Fibroblast of lung (primary cell): ENCODE data around the gene RNPEP. TPM values are rescaled to one million over a fixed set of nuclear protein-coding genes. Genes with fewer than 3 reads are reported as not detected.

Experiments used
- DNase-seq, 2 donors: peaks; one replicate each; pipeline versions ENCODE4 v3.0.0 to v3.0.0-alpha.2; 2010; ENCODE audit warnings: low read depth in 2 of 2
- H2AFZ ChIP-seq: 2 replicates; pipeline ENCODE4 v1.5.1; 2012; ENCODE audit warnings: low read length, control low read depth, inconsistent platforms
- H3K27ac ChIP-seq: 2 replicates; pipeline ENCODE4 v1.5.1; 2011; ENCODE audit warnings: low read length, control low read depth; ENCODE audit not compliant: insufficient read depth
- H3K27me3 ChIP-seq: 2 replicates; pipeline ENCODE4 v1.5.1; 2011; ENCODE audit warnings: mild to moderate bottlenecking, low read length; ENCODE audit not compliant: control insufficient read depth, insufficient read depth
- H3K36me3 ChIP-seq: 2 replicates; pipeline ENCODE4 v1.5.1; 2011; ENCODE audit warnings: low read length; ENCODE audit not compliant: control insufficient read depth, insufficient read depth
- H3K4me1 ChIP-seq: 2 replicates; pipeline ENCODE4 v1.5.1; 2011; ENCODE audit warnings: low read length; ENCODE audit not compliant: control insufficient read depth, insufficient read depth; ENCODE audit errors: extremely low read depth
- H3K4me2 ChIP-seq: 2 replicates; pipeline ENCODE4 v1.5.1; 2011; ENCODE audit warnings: low read length, control low read depth; ENCODE audit not compliant: insufficient read depth; ENCODE audit errors: extremely low read depth
- H3K4me3 ChIP-seq, 4 experiments: fragments of 200-600 bp in 1 of 4; sonication (generic) in 1 of 4; replicated peaks in 1 of 4; 2 replicates each; pipeline ENCODE4 v1.5.1; 2011 to 2016; ENCODE audit warnings: low read length in 4 of 4, low read depth in 3 of 4, mild to moderate bottlenecking in 3 of 4, control low read depth in 2 of 4, inconsistent platforms in 1 of 4, mixed read lengths in 1 of 4; ENCODE audit not compliant: insufficient read depth in 1 of 4; ENCODE audit errors: control extremely low read depth in 1 of 4
- H3K79me2 ChIP-seq: 2 replicates; pipeline ENCODE4 v1.5.1; 2012; ENCODE audit warnings: mild to moderate bottlenecking, low read length, inconsistent platforms; ENCODE audit not compliant: control insufficient read depth, insufficient read depth
- H3K9ac ChIP-seq: 2 replicates; pipeline ENCODE4 v1.5.1; 2011; ENCODE audit warnings: mild to moderate bottlenecking, low read length, control low read depth; ENCODE audit not compliant: insufficient read depth
- H3K9me3 ChIP-seq: 2 replicates; pipeline ENCODE4 v1.5.1; 2012; ENCODE audit warnings: low read depth, low read length; ENCODE audit not compliant: control insufficient read depth, insufficient read depth
- H4K20me1 ChIP-seq: 2 replicates; pipeline ENCODE4 v1.5.1; 2011; ENCODE audit warnings: low read length; ENCODE audit not compliant: control insufficient read depth, insufficient read depth; ENCODE audit errors: extremely low read depth
- EZH2 ChIP-seq: IDR thresholded peaks from 2 replicates; pipeline ENCODE4 v1.5.1; 2012; ENCODE audit warnings: low read length, control low read depth, mild to moderate bottlenecking; ENCODE audit errors: missing control alignments
- polyA plus RNA-seq, 2 donors: library from polyadenylated mRNA; depleted of rRNA in 1 of 2; stranded (reverse) in 1 of 2; unstranded in 1 of 2; fragments of >200 nt; gene quantifications; 2 replicates each; pipeline ENCODE4 v1.2.1, GENCODE V29; 2011 to 2012; ENCODE audit warnings: missing spikeins in 1 of 2
- total RNA-seq: library from RNA; depleted of rRNA; stranded (reverse); fragments of >200 nt; gene quantifications from 2 replicates; pipeline ENCODE4 v1.2.1, GENCODE V29; 2014
- TF ChIP-seq, protein P1 (sequence below), 2 donors: IDR thresholded peaks in 1 of 2; conservative IDR thresholded peaks in 1 of 2; 1 replicate in 1 of 2; 2 replicates in 1 of 2; pipeline ENCODE4 v1.5.1; 2011 to 2012; ENCODE audit warnings: low read length in 2 of 2, control low read depth in 1 of 2, inconsistent platforms in 1 of 2, low read depth in 1 of 2, mild to moderate bottlenecking in 1 of 2

The RNPEP gene
- total and polyA plus RNA-seq, 2 donors (not counting 1 experiment from before 2014, with no cell fraction given): 56.9 to 77.1 TPM

DNA sequence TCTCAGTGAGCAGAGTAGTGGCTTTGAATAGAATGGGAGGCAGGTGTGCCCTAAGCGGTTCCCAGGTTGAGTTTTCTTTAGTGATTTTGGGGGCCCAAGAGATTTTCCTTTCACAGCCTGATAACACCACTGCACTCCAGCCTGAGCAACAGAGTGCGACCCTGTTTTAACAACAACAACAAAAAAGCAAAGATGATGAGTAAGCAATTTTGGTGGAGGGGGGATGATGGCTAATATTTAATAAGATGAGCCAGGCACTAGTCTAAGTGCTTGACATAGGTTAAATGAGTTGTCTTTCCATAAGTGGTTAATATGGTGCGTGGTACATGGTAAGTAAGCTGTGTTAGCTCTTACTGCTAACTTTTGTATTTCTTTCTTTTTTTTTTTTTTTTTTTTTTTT is 2.0 kb downstream of the RNPEP start:
- peak overlapping the region in 1 of 4 experiments; percentile 94 for H3K4me3 ChIP-seq
- peaks cover 31% of the 10 kb centered on the region for H3K79me2 ChIP-seq
- no peaks in the 10 kb centered on the region for H3K4me1 ChIP-seq
- H3K27me3 ChIP-seq: no peaks in the 10 kb centered on the region
- H3K9me3 ChIP-seq: no peaks in the 10 kb centered on the region
- TF ChIP-seq, protein P1, sequence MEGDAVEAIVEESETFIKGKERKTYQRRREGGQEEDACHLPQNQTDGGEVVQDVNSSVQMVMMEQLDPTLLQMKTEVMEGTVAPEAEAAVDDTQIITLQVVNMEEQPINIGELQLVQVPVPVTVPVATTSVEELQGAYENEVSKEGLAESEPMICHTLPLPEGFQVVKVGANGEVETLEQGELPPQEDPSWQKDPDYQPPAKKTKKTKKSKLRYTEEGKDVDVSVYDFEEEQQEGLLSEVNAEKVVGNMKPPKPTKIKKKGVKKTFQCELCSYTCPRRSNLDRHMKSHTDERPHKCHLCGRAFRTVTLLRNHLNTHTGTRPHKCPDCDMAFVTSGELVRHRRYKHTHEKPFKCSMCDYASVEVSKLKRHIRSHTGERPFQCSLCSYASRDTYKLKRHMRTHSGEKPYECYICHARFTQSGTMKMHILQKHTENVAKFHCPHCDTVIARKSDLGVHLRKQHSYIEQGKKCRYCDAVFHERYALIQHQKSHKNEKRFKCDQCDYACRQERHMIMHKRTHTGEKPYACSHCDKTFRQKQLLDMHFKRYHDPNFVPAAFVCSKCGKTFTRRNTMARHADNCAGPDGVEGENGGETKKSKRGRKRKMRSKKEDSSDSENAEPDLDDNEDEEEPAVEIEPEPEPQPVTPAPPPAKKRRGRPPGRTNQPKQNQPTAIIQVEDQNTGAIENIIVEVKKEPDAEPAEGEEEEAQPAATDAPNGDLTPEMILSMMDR (conservative IDR thresholded peaks at IDR 0.05 in 1 of 2, IDR thresholded peaks at IDR 0.05 in 1 of 2; ENCODE audit: low read depth in 1 of 2, low read length in 2 of 2): no peak
- TF ChIP-seq EZH2: no peak
- no peaks in the 10 kb centered on the region for H4K20me1 ChIP-seq
- peaks cover 2% of the 10 kb centered on the region for H3K36me3 ChIP-seq
- no peak overlapping the region for H3K9ac ChIP-seq
- H3K27ac ChIP-seq: no peak overlapping the region
- H3K4me2 ChIP-seq: no peak overlapping the region
- H2AFZ ChIP-seq: no peak overlapping the region
- no peak for DNase-seq

DNA sequence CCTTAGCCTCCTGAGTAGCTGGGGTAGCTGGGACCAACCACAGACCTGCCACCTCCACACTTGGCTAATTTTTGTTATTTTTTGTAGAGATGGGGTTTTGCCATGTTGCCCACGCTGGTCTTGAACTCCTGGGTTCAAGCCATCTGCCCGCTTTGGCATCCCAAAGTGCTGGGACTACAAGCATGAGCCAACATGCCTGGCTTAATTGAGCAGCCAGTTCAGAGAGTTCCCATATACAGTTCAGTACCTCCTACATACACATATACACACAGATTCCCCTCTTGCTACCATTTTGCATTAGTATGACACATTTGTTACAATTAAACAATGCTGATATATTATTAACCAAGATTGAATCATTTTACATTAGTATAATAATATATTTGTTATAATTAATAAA is 2.9 kb downstream of the RNPEP start:
- Histone ChIP-seq H3K9me3 (no peaks in the 10 kb centered on the region), H3K27me3 (no peaks in the 10 kb centered on the region), H3K79me2 (peaks cover 31% of the 10 kb centered on the region), H3K27ac (no peak overlapping the region), H3K9ac (no peak overlapping the region), H3K36me3 (peaks cover 3% of the 10 kb centered on the region), H2AFZ (no peak overlapping the region), H3K4me1 (no peaks in the 10 kb centered on the region), H4K20me1 (no peaks in the 10 kb centered on the region), H3K4me2 (no peak overlapping the region), H3K4me3 (no peak overlapping the region)
- no peak for DNase-seq
- TF ChIP-seq, protein P1 (conservative IDR thresholded peaks at IDR 0.05 in 1 of 2, IDR thresholded peaks at IDR 0.05 in 1 of 2; ENCODE audit: low read depth in 1 of 2, low read length in 2 of 2): no peak

DNA sequence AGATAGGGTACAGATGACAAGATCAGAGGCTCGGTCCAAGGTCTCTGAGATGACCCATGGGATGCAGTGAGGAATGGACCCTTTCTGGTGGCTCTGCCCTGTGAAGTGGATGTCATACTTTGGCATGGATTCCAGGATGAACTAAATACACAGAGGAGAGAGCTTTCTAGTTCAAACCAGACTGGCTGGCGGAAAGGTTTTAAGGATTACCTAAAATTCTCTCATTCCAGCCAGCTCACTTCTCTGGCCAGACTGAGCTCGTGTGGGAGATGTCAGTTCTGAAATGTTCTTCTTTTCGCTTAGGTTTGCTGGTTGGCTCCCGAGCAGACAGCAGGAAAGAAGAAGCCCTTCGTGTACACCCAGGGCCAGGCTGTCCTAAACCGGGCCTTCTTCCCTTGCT is 6.2 kb downstream of the RNPEP start:
- Histone ChIP-seq H3K9me3 (no peaks in the 10 kb centered on the region), H3K4me3 (no peak overlapping the region), H3K27ac (no peak overlapping the region), H3K9ac (no peak overlapping the region), H3K27me3 (no peaks in the 10 kb centered on the region), H3K4me2 (no peak overlapping the region), H3K36me3 (peaks cover 11% of the 10 kb centered on the region), H2AFZ (no peak overlapping the region), H3K79me2 (peaks cover 28% of the 10 kb centered on the region), H3K4me1 (no peaks in the 10 kb centered on the region), H4K20me1 (no peaks in the 10 kb centered on the region)
- TF ChIP-seq, protein P1 (conservative IDR thresholded peaks at IDR 0.05 in 1 of 2, IDR thresholded peaks at IDR 0.05 in 1 of 2; ENCODE audit: low read depth in 1 of 2, low read length in 2 of 2): no peak
- TF ChIP-seq EZH2: no peak
- no peak for DNase-seq
